ENCODE measurements around the gene PAM.

PAM gene

GRCh38 chr5:102855681-102856388, 100.7 kb downstream of the PAM start:
- TF ChIP-seq EZH2phosphoT487 (conservative IDR thresholded peaks at IDR 0.05; ENCODE audit: low read length) (no peak), CTCF (IDR thresholded peaks at IDR 0.05; ENCODE audit: insufficient read depth, low read length, poor library complexity, severe bottlenecking) (no peak)

GRCh38 chr5:102856389-102856777, 101.3 kb downstream of the PAM start:
- Histone ChIP-seq H4K20me1 (ENCODE audit: low read depth, low read length) (no peaks in the 10 kb centered on the region), H3K9ac (ENCODE audit: low read length) (no peak overlapping the region), H3K9me3 (ENCODE audit: insufficient read depth, low read length) (no peaks in the 10 kb centered on the region), H3K79me2 (ENCODE audit: insufficient read depth, low read length) (no peaks in the 10 kb centered on the region), H3K27ac (ENCODE audit: low read depth, low read length) (no peak overlapping the region), H3K36me3 (ENCODE audit: low read length) (no peaks in the 10 kb centered on the region), H3K4me3 (ENCODE audit: insufficient read depth, low read length, poor library complexity, severe bottlenecking) (no peak overlapping the region), H3F3A (ENCODE audit: insufficient read depth) (no peaks in the 10 kb centered on the region), H2AFZ (ENCODE audit: low read depth, low read length, severe bottlenecking) (no peak overlapping the region), H3K27me3 (ENCODE audit: low read length) (no peaks in the 10 kb centered on the region), H3K4me2 (ENCODE audit: low read depth, low read length, poor library complexity, severe bottlenecking) (no peak overlapping the region), H3K9me2 (replicated peaks; ENCODE audit: insufficient read depth, low read length) (no peaks in the 10 kb centered on the region)
- TF ChIP-seq CTCF (IDR thresholded peaks at IDR 0.05; ENCODE audit: insufficient read depth, low read length, poor library complexity, severe bottlenecking) (no peak), EZH2phosphoT487 (conservative IDR thresholded peaks at IDR 0.05; ENCODE audit: low read length) (no peak)

More at GRCh38 chr5:102855681-102856388, 100.7 kb downstream of the PAM start:
- no peak overlapping the region for H3K27ac ChIP-seq (ENCODE audit: low read depth, low read length)
- no peaks in the 10 kb centered on the region for H3F3A ChIP-seq (ENCODE audit: insufficient read depth)
- H2AFZ ChIP-seq (ENCODE audit: low read depth, low read length, severe bottlenecking), result no peak overlapping the region
- no peak overlapping the region for H3K9ac ChIP-seq (ENCODE audit: low read length)
- no peaks in the 10 kb centered on the region for H3K27me3 ChIP-seq (ENCODE audit: low read length)
- no peaks in the 10 kb centered on the region for H3K79me2 ChIP-seq (ENCODE audit: insufficient read depth, low read length)
- H3K4me2 ChIP-seq (ENCODE audit: low read depth, low read length, poor library complexity, severe bottlenecking), result no peak overlapping the region
- H3K4me3 ChIP-seq (ENCODE audit: insufficient read depth, low read length, poor library complexity, severe bottlenecking), result no peak overlapping the region
- no peaks in the 10 kb centered on the region for H4K20me1 ChIP-seq (ENCODE audit: low read depth, low read length)
- H3K9me2 ChIP-seq (replicated peaks; ENCODE audit: insufficient read depth, low read length), result no peaks in the 10 kb centered on the region
- no peaks in the 10 kb centered on the region for H3K9me3 ChIP-seq (ENCODE audit: insufficient read depth, low read length)
- no peaks in the 10 kb centered on the region for H3K36me3 ChIP-seq (ENCODE audit: low read length)

GRCh38 chr5:102857076-102857818, 102.1 kb downstream of the PAM start:
- Histone ChIP-seq H3K27me3 (ENCODE audit: low read length) (no peaks in the 10 kb centered on the region), H3K36me3 (ENCODE audit: low read length) (no peaks in the 10 kb centered on the region), H3K4me2 (ENCODE audit: low read depth, low read length, poor library complexity, severe bottlenecking) (no peak overlapping the region), H3K9ac (ENCODE audit: low read length) (no peak overlapping the region), H4K20me1 (ENCODE audit: low read depth, low read length) (no peaks in the 10 kb centered on the region), H3F3A (ENCODE audit: insufficient read depth) (no peaks in the 10 kb centered on the region), H3K79me2 (ENCODE audit: insufficient read depth, low read length) (no peaks in the 10 kb centered on the region), H3K27ac (ENCODE audit: low read depth, low read length) (no peak overlapping the region), H2AFZ (ENCODE audit: low read depth, low read length, severe bottlenecking) (no peak overlapping the region), H3K9me3 (ENCODE audit: insufficient read depth, low read length) (no peaks in the 10 kb centered on the region), H3K9me2 (replicated peaks; ENCODE audit: insufficient read depth, low read length) (no peaks in the 10 kb centered on the region), H3K4me3 (ENCODE audit: insufficient read depth, low read length, poor library complexity, severe bottlenecking) (no peak overlapping the region)
- TF ChIP-seq CTCF (IDR thresholded peaks at IDR 0.05; ENCODE audit: insufficient read depth, low read length, poor library complexity, severe bottlenecking) (no peak), EZH2phosphoT487 (conservative IDR thresholded peaks at IDR 0.05; ENCODE audit: low read length) (no peak)
